ENCODE data around the gene CDH24.

DNA sequence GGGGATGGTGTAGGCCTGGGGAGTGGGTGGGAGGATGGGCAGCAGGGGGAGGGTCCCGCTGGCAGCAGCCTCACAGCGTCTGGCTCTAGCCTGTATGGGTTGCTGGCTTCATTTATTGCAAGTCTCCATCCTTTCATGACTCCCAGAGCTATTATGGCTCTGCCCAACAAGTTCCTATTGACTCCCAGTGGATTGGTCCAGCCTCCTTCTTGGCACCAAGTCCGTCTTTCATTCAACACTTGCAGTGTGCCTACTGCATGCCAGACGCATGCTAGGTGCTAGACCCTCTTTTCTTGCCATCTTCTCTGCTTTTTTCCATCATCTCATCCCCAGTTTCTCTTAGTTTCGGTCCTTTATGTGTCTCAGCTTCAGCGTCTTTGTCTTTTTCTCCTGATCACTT, 14.2 kb downstream of the CDH24 start:
- TF ChIP-seq EZH2phosphoT487 (IDR thresholded peaks at IDR 0.05; ENCODE audit: insufficient read depth, low read depth), result no peak
- TF ChIP-seq EZH2 (IDR thresholded peaks at IDR 0.05; ENCODE audit: insufficient read depth, poor library complexity, severe bottlenecking), result no peak

Measured in GM23248 (cell line).